ENCODE measurements around the gene ABRACL.
"Not testable (repeated sequence)": the region's sequence is repeated elsewhere in the genome, so short reads cannot be mapped to it uniquely, and the experiment has no call there.

Gene ABRACL

GRCh38 chr6:139013185-139013800 is 15.3 kb upstream of the ABRACL start:
- FAIRE-seq: no peak

- no peak for FAIRE-seq
Measured at GRCh38 chr6:139014945-139015344, 13.6 kb upstream of the ABRACL start.

- no peak for FAIRE-seq
Measured at GRCh38 chr6:139016337-139017213, 12.0 kb upstream of the ABRACL start.

GRCh38 chr6:139017227-139017626 is 11.3 kb upstream of the ABRACL start:
- FAIRE-seq: no peak

- FAIRE-seq: no peak
Measured at GRCh38 chr6:139019722-139020121, 8.8 kb upstream of the ABRACL start.

GRCh38 chr6:139020689-139021088 is 7.9 kb upstream of the ABRACL start:
- no peak for FAIRE-seq

- not testable (repeated sequence) for FAIRE-seq
Measured at GRCh38 chr6:139025416-139025815, 3.1 kb upstream of the ABRACL start.

- no peak for FAIRE-seq
Measured at GRCh38 chr6:139027620-139028182, 844 bp upstream of the ABRACL start.

- no peak for FAIRE-seq
Measured at GRCh38 chr6:139028215-139028657, 309 bp upstream of the ABRACL start.

GRCh38 chr6:139029470-139030227 is 1.1 kb downstream of the ABRACL start:
- no peak for FAIRE-seq

- FAIRE-seq: no peak
Measured at GRCh38 chr6:139030228-139030963, 1.9 kb downstream of the ABRACL start.

- no peak for FAIRE-seq
Measured at GRCh38 chr6:139037490-139037889, 8.9 kb downstream of the ABRACL start.

- FAIRE-seq: no peak
Measured at GRCh38 chr6:139044250-139044649, 15.7 kb downstream of the ABRACL start.

- no peak for FAIRE-seq
Measured at GRCh38 chr6:139047677-139048076, 19.1 kb downstream of the ABRACL start.

- FAIRE-seq: not testable (repeated sequence)
Measured at GRCh38 chr6:139048912-139049311, 20.4 kb downstream of the ABRACL start.

GRCh38 chr6:139050131-139050769 is 21.7 kb downstream of the ABRACL start:
- not testable (repeated sequence) for FAIRE-seq

GRCh38 chr6:139050770-139051313 is 22.3 kb downstream of the ABRACL start:
- no peak for FAIRE-seq

GRCh38 chr6:139051396-139052060 is 23.0 kb downstream of the ABRACL start:
- no peak for FAIRE-seq

GRCh38 chr6:139053382-139053781 is 24.8 kb downstream of the ABRACL start:
- no peak for FAIRE-seq

GRCh38 chr6:139054001-139054400 is 25.5 kb downstream of the ABRACL start:
- no peak for FAIRE-seq

GRCh38 chr6:139055709-139056108 is 27.2 kb downstream of the ABRACL start:
- no peak for FAIRE-seq

All from TTC549 (cell line).